HT-29 (cell line): Measurements from ENCODE around the gene ABHD17B. TPM values are rescaled to one million over a fixed set of nuclear protein-coding genes. Genes with fewer than 3 reads are reported as not detected.
"Not testable (repeated sequence)": the region's sequence is repeated elsewhere in the genome, so short reads cannot be mapped to it uniquely, and the experiment has no call there.

Source experiments
- DNase-seq: peaks from one replicate; pipeline ENCODE4 v3.0.0-alpha.2; 2015; ENCODE audit warnings: low spot score
- total RNA-seq: library from RNA; depleted of rRNA; stranded (reverse); fragments of >200 nt; shearing (Covaris generic); gene quantifications from 2 replicates; pipeline ENCODE4 v1.2.3, GENCODE V29; 2014

ABHD17B gene
- total RNA-seq, 1 experiment from 2014 or later, result 21.8 TPM

DNA sequence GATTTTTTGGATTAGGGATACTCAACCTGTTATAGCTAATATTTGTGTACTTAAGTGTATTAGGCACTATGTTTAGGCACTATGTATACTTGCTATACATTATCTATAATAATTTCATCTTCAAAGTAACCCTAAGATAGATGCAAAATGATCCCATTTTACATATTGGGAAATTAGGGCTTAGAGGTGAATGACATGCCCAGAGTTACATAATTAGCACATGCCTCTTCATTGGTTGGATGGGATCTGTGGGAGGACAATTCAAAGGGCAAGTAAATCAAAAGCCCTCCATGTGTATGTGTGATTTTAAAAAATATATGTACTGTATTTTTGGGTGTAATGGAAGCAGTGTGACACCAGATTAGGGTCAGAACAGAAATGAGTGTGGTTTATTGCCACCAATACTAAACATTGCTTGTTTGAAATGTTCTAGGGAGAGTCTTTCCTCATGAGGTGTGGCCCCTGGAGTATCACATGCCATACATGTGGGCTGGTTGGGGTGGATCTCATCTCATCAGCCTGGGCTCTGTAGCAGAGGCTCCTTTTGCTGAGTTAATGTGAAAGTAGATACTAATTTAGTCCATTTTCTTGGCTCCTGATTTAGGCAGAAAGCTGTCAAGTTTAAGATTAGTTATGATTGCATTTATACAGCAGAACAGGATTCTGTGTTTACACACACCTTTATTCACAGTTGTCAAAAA lies 6.0 kb upstream of the ABHD17B start:
- DNase-seq, result no peak

GRCh38 chr9:71915495-71915894 lies 4.5 kb upstream of the ABHD17B start:
- DNase-seq, result no peak

DNA sequence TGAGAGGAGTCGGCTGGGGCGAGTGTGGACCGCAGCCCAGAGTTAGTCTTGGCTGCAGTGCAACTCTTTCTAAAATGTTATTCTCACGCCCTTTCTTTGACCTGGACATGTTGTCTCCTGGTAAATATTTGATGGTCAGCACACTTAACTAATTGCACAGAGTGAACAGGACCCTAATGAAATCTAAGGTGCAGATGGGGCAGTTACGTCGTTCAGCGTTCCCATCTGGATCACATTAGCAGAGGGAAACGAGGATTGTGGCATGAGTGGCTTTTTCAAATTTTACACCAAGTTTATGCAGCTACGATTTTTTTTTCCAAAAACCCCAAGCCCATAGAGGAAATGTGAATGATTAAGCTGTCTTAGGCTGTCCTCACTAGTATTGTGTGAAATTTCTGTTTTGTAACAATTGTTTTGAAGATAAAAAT lies 929 bp upstream of the ABHD17B start:
- DNase-seq, result no peak

DNA sequence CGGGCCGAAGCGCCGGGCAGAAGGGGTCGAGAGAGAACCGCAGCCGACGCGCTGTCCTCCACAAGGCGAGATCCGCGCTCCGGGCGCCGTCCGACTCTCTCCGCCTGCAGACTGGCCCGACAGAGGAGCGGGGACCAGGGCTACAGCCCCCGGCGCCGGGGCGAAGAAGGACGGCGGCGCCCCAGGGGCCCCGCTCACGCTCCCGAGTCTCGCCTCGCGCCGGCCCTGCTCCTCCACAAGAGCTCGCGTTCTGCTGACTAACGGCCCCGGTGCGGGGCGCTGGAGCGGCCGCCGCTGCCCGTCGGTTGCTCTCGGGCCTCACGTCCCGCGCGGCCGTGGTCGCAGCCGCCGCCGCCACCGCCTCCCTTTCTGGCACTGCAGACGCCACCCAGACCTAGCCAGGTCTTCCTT lies 338 bp downstream of the ABHD17B start:
- no peak for DNase-seq

DNA sequence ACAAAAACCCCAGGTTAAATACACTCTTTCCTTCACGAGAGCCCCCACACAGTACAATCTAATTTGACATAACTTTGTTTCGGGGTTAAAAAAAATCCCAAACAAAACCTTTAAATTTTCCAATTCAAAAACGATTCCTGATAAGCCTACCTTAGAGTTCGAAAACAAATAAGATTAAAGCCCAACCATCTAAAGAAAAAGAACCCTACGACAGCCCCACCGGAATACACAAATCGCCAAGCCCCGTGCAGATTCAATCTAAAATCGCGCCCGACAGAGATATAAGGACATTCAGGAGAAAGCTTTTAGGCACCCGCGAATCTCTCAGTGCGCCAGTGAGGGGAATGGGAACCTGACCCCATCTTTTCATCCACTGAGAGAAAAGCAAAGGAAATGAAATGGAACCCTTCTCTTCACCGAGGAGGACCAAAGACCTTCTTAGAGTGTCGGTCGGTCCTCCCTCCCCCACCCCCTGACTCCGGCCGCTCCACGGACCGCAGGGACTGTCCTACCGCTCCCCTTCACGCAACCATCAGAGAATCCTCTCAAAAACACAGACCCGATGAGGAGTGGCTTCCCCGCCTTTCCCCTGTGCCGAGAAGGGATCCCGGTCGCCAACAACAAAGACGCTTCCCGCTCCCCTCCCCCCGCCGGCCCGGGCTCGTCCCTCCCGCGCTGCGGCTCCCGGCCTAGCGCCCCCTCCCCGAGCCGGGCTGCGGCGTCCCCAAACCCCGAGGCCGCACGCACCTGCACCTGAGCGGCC lies 925 bp downstream of the ABHD17B start:
- DNase-seq, result peak; percentile 49

- DNase-seq, result peak; percentile 20
These were observed 2.2 kb downstream of the ABHD17B start for GRCh38 chr9:71908825-71909224.

GRCh38 chr9:71904076-71904475 lies 6.9 kb downstream of the ABHD17B start:
- no peak for DNase-seq

GRCh38 chr9:71901695-71902597 lies 9.0 kb downstream of the ABHD17B start:
- no peak for DNase-seq

GRCh38 chr9:71898756-71899155 lies 12.2 kb downstream of the ABHD17B start:
- DNase-seq, result not testable (repeated sequence)

- DNase-seq, result no peak
These were observed 13.4 kb downstream of the ABHD17B start for GRCh38 chr9:71897577-71897976.

DNA sequence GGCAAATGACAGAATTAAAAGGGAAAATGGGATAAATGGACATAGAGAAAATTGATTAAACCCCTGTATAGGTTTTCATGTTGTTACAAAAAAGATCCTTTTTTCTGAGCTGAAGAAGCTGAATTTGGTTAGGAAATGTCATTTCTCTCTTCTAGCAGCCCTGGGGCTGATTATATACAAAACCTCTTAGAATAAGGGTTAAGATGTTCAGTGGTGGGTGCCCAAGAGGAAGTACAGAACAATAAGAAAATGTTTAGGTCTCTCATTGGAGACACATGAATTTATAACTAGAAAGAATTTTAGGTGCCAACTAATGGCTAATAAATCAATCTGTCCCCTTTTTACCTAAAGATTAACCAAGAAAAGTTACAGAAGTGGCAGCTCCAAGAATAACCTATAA lies 14.2 kb downstream of the ABHD17B start:
- DNase-seq, result no peak

DNA sequence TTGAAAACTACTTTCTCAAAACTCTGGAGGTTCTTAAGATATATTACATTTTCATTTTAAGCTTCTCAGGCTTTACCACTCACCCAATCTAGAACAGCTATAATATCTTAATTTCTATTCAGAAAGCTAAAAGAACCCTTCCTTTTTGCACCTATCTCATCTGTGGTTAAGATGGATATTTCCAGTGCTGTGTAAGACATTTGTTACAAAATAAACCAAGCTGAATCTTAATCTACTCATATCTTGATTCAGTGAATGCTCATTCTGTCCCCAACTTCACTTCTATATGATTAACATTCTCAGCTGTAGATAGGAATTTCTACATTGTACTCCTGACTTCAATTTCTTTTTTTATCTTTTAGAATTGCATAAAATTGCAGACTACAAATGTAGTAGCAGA lies 15.0 kb downstream of the ABHD17B start:
- DNase-seq, result no peak

- no peak for DNase-seq
These were observed 15.9 kb downstream of the ABHD17B start for GRCh38 chr9:71895117-71895516.

- no peak for DNase-seq
These were observed 19.3 kb downstream of the ABHD17B start for GRCh38 chr9:71891557-71892189.

- no peak for DNase-seq
These were observed 20.8 kb downstream of the ABHD17B start for GRCh38 chr9:71890042-71890679.

GRCh38 chr9:71887362-71887761 lies 23.6 kb downstream of the ABHD17B start:
- no peak for DNase-seq

GRCh38 chr9:71886541-71886940 lies 24.5 kb downstream of the ABHD17B start:
- DNase-seq, result no peak

DNA sequence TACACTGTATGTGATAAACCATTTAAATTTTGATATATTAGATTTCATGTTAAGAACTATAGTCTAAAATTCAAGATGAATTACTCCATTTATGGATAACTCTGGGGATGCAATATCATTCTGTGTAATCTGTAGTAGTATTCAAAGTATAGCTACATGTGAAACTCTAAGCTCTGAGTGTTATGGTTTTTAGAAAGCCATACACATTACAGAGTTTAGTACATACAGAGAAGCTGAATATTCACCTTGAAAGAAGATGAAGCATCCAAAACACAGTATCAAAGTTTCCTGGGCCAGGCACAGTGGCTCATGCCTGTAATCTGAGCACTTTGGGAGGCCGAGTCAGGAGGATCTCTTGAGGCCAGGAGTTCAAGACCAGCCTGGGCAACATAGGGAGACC lies 25.0 kb downstream of the ABHD17B start:
- no peak for DNase-seq

GRCh38 chr9:71885467-71885866 lies 25.5 kb downstream of the ABHD17B start:
- DNase-seq, result no peak

DNA sequence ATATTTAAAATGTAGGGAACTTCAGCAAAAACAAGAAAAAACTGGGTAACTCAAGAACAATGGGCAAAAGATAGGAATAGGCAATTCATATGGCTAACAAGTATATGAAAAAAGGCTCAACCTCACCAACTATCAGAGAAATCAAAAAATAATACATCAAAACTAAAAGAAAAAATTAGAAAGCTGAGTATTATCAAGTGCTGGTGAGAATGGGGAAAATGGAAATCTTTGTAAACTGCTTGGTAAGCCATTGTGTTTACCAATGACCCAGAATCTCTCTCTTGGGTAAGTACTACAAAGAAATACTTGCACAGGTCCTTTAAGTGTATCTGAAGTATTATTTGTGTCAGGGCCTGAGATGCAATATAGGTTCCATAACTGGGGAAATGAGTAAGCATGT lies 27.0 kb downstream of the ABHD17B start:
- DNase-seq, result no peak

- DNase-seq, result no peak
These were observed 31.3 kb downstream of the ABHD17B start for GRCh38 chr9:71879644-71880174.
